ENCODE results near the gene RAB20.
"Not testable (repeated sequence)": the region's sequence is repeated elsewhere in the genome, so short reads cannot be mapped to it uniquely, and the experiment has no call there.

Gene RAB20

GRCh38 chr13:110486880-110487279, 74.6 kb downstream of the RAB20 start:
- not testable (repeated sequence) for DNase-seq

- no peak for DNase-seq
Observed at GRCh38 chr13:110486061-110486715, 75.3 kb downstream of the RAB20 start.

GRCh38 chr13:110485604-110486003, 75.9 kb downstream of the RAB20 start:
- no peak for DNase-seq

- DNase-seq: no peak
Observed at GRCh38 chr13:110484290-110485048, 77.1 kb downstream of the RAB20 start.

- no peak for DNase-seq
Observed at GRCh38 chr13:110483386-110483968, 78.0 kb downstream of the RAB20 start.

- no peak for DNase-seq
Observed at GRCh38 chr13:110480161-110480560, 81.4 kb downstream of the RAB20 start.

GRCh38 chr13:110479648-110480047, 81.9 kb downstream of the RAB20 start:
- DNase-seq: no peak

- no peak for DNase-seq
Observed at GRCh38 chr13:110479215-110479545, 82.3 kb downstream of the RAB20 start.

- no peak for DNase-seq
Observed at GRCh38 chr13:110478405-110479214, 82.9 kb downstream of the RAB20 start.

- DNase-seq: no peak
Observed at GRCh38 chr13:110477706-110478245, 83.7 kb downstream of the RAB20 start.

GRCh38 chr13:110476220-110476617, 85.3 kb downstream of the RAB20 start:
- no peak for DNase-seq

- DNase-seq: no peak
Observed at GRCh38 chr13:110475550-110476219, 85.8 kb downstream of the RAB20 start.

- no peak for DNase-seq
Observed at GRCh38 chr13:110475117-110475516, 86.4 kb downstream of the RAB20 start.

- no peak for DNase-seq
Observed at GRCh38 chr13:110474713-110475112, 86.8 kb downstream of the RAB20 start.
